ENCODE data around the gene SMYD4. TPM values are rescaled to one million over a fixed set of nuclear protein-coding genes. Genes with fewer than 3 reads are reported as not detected.

SMYD4 gene
- total RNA-seq, 1 donor = 14.8 TPM

DNA sequence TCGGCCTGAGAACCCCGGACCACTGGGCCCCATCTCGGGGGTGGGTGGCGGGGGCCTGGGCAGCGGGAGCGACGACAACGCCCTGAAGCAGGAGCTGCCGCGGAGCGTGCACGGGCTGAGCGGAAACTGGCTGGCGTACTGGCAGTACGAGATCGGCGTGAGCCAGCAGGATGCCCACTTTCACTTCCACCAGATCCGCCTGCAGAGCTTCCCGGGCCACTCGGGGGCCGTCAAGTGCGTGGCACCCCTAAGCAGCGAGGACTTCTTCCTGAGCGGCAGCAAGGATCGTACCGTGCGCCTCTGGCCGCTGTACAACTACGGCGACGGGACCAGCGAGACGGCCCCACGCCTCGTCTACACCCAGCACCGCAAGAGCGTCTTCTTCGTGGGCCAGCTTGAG is 95.9 kb downstream of the SMYD4 start:
- DNase-seq (ENCODE audit: low read depth in 2 of 3, low spot score in 2 of 3) = no peak

GRCh38 chr17:1732833-1733321 is 96.8 kb downstream of the SMYD4 start:
- no peak for DNase-seq (ENCODE audit: low read depth in 2 of 3, low spot score in 2 of 3)

- DNase-seq (ENCODE audit: low read depth in 2 of 3, low spot score in 2 of 3) = no peak
Observed at GRCh38 chr17:1732241-1732832, 97.4 kb downstream of the SMYD4 start.

DNA sequence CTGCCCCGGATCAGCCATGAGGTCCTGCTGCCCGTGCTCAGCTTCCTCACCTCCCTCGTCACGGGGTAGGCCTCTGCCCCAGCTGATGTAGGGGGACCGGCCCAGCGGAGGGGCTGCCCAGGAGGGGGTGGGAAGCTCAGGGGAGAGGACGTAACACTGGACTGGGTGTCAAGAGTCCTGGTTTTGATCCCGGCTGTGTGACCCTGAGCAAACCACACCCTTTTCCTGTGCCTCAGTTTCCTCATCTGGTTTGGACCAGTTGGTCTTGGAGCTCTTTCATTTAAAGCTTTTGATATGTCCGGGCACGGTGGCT is 98.6 kb downstream of the SMYD4 start:
- DNase-seq (ENCODE audit: low read depth in 2 of 3, low spot score in 2 of 3) = no peak

GRCh38 chr17:1730326-1731193 is 99.1 kb downstream of the SMYD4 start:
- no peak for DNase-seq (ENCODE audit: low read depth in 2 of 3, low spot score in 2 of 3)

- no peak for DNase-seq (ENCODE audit: low read depth in 2 of 3, low spot score in 2 of 3)
Observed at GRCh38 chr17:1729966-1730325, 99.8 kb downstream of the SMYD4 start.

Other genes with a start within 250 kb of the SMYD4 start
- 39.6 TPM for gene SLC43A2, start 201.1 kb downstream of the SMYD4 start, total RNA-seq
- 60.3 TPM for gene SCARF1, start 184.2 kb downstream of the SMYD4 start, total RNA-seq
- gene RILP, start 180.0 kb downstream of the SMYD4 start, total RNA-seq = 18.9 TPM
- gene PRPF8, start 145.0 kb downstream of the SMYD4 start, total RNA-seq = 241 TPM
- 0.54 TPM for gene TLCD2, start 119.5 kb downstream of the SMYD4 start, total RNA-seq
- 59.0 TPM for gene WDR81, start 105.2 kb downstream of the SMYD4 start, total RNA-seq
- 4.6 TPM for gene SERPINF2, start 87.0 kb downstream of the SMYD4 start, total RNA-seq
- 1.1 TPM for gene SERPINF1, start 67.8 kb downstream of the SMYD4 start, total RNA-seq
- 18.6 TPM for gene RPA1, start 103 bp upstream of the SMYD4 start, total RNA-seq
- 1.6 TPM for gene RTN4RL1, start 195.4 kb upstream of the SMYD4 start, total RNA-seq
- gene DPH1, start 200.3 kb upstream of the SMYD4 start, total RNA-seq = 89.7 TPM
- gene OVCA2, start 212.1 kb upstream of the SMYD4 start, total RNA-seq = 18.9 TPM
- 5.4 TPM for gene HIC1, start 225.2 kb upstream of the SMYD4 start, total RNA-seq